NOMO-1 treated with dmso at 0.1 percent for 144 hours (cell line): ENCODE measurements around the gene PLSCR4.
"Not testable (repeated sequence)": the region's sequence is repeated elsewhere in the genome, so short reads cannot be mapped to it uniquely, and the experiment has no call there.

ENCODE experiments used
- DNase-seq: peaks from one replicate; lab custom pipeline; 2025; ENCODE audit not compliant: unreplicated experiment; lab: John Stamatoyannopoulos, UW

The PLSCR4 gene, protein sequence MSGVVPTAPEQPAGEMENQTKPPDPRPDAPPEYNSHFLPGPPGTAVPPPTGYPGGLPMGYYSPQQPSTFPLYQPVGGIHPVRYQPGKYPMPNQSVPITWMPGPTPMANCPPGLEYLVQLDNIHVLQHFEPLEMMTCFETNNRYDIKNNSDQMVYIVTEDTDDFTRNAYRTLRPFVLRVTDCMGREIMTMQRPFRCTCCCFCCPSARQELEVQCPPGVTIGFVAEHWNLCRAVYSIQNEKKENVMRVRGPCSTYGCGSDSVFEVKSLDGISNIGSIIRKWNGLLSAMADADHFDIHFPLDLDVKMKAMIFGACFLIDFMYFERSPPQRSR

DNA sequence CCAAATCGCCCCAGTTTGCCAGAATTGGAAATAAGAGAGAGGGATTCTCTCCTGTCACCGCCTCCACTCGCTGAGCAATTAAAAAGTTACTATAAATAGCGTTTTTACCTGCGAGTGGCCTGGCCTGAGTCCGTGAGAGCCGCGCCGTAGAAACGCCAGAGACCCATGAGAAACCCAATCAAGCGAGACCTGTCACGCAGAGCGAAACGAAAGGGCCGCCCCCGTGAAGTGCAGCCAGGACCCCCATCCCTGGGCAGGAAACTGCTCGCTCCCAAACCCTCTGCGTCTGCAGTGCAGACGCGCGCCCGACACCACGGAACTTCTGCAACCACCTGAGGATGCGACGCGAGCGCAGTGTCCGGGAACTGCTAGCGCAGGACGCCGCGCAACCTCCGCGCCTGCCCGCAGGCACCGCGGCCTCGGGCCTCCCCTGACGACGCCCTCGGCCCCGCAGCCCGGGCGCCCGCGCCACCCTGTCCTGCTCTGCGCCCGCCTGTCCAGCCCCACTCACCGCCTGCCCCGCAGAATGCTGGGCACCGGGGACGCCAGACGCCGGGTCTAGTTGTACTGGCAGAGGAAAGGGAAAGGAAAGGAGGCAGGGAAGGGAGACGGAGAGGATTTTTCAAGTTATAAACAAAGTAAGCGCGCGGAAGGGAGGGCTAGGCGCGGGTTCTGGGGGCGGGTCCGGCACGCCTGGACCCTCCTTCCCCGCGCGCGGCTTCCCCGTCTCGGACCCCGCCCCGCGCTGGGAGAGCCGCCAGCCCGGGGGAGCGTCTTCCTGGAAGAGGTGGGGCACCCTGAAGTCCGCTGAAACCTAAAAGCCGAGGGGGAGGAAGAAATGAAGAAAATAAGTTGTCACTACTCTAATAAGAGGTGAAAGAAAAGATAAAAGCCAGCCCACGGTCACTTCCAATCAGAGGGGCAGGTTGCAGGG, at the start of gene PLSCR4:
Gene PLSCR4 (minus strand): TSS at position 657 of the 934 bp plus-strand sequence. CDS start 29,034 bp downstream, outside the sequence.
- DNase-seq, result no peak

DNA sequence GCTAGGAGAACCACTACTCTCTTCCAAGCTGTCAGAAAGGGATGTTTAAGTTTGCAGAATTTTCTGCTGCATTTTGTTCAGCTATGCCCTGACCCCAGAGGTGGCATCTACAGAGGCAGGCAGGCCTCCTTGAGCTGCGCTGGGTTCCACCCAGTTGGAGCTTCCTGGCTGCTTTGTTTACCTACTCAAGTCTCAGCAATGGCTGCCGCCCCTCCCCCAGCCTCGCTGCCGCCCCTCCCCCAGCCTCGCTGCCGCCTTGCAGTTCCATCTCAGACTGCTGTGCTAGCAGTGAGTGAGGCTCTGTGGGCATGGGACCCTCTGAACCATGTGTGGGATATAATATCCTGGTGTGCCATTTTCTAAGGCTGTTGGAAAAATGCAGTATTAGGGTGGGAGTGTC, 42.5 kb upstream of the PLSCR4 start:
- not testable (repeated sequence) for DNase-seq

DNA sequence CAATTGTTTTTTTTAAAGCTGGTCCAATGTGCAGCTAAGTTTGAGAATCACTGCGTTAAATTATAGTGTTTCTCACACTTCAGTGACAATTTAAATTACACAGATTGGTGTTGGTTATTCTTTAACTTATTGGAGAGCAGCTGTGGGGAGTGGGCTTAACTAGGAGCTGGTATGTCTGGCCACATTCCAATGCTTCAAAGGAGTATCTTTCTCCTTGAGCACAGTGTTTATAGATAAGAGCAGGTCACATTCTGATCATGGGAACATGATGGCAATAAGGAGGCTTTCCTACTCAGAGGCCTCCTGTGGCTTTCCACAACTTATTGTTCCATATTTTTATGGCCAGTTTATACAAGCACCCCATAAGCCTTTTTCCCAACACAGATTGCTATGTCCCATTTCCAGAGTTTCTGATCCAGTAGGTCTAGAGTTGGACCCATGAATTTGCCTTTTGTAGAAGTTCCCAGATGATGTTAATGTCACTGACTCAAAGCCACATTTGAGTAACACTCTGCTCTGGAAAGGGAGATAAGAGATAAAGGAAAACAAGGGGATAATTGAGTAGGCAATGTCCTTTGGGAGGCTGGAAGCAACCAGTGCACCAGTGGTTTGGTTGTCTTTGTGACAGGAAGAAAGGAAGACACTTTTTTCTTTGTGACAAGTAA, 33.0 kb upstream of the PLSCR4 start:
- no peak for DNase-seq

- no peak for DNase-seq
These were observed 30.0 kb upstream of the PLSCR4 start for GRCh38 chr3:146280864-146281263.

DNA sequence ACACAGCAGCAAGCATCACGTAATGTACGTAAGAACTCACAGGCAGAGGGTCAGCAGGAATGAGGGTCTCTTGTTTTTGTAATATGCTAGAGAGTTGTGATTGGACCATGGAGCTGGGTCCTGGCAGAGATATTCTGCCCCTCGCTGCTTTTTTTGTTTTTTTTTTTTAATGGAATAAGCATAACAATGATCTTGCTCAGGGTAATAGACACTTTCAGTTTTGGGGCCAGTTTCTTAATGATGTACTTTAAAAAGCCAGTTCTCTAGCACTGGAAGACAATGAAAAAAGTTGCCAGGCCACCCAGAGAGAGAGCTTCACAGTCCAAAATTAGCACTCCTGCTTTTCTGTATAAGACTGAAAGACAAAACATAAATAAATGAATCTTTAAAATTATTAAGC, 29.0 kb upstream of the PLSCR4 start:
- DNase-seq, result no peak

DNA sequence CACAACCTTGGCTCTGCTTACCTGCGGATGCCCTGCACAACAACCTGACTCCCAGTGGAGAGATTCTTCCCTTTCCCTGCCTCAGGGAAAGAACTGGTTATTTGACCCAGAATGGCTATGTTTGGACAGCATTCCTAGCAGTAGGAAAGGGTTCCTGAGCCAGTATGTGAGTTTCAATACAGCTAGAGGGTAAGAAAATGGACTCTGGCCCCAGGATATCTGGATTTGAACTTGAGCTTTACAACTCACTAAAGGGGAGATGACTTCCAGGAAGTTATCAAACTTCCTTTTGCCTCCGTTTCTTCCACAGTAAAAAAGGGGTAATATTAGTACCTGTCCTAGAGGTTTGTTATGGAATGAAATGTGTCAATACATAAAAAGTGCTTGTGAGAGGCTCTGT, 28.1 kb upstream of the PLSCR4 start:
- DNase-seq, result no peak

DNA sequence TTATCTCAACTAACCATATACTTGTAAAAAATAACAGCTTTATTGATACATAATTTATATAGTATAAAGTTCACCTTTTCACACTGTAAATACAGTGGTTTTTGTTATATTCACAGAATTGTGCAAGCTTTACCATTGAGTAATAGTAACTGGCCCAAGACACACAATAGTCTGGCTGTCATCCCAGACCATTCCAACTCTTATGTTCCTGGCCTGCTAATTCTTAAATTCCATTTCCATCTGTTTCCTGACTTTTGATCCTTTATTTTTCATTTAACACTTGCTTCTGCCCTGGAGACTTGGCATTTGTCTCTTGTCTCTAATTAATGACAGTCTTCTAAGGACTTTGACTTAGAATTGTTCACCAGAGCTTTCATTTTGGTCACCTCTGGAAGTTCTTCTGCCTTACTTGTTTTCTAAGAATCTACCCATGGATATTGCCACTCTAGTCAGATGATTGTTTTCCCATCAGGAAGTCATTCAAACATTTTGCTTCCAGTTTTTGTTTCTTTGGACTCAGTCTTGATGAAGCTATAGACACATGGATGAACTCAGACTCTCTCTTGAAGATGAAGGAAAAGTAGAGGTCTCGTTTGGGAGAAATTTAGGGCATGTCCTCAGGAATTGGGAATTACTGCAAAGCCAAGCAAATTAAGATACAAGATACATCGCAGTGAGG, 27.2 kb upstream of the PLSCR4 start:
- DNase-seq, result no peak

- no peak for DNase-seq
These were observed 24.6 kb upstream of the PLSCR4 start for GRCh38 chr3:146275476-146275875.

DNA sequence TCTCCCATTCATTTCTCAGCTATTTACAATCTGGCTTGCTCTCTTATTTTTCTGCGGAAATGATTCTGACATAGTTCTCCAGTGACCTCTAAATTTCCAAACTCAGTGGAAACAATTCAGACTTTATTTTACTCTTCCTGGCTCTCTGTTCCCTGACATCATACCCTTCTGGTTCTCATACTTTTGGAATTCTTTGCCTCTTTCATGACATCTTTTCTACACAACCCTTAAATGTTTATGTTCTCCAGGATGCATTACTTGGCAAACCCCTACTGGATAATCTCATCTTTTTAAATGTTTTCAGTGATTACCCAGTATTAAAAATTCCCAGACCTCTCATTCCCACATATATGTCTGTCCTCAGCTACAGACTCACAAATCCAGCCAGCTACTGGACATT, 23.9 kb upstream of the PLSCR4 start:
- DNase-seq, result no peak

DNA sequence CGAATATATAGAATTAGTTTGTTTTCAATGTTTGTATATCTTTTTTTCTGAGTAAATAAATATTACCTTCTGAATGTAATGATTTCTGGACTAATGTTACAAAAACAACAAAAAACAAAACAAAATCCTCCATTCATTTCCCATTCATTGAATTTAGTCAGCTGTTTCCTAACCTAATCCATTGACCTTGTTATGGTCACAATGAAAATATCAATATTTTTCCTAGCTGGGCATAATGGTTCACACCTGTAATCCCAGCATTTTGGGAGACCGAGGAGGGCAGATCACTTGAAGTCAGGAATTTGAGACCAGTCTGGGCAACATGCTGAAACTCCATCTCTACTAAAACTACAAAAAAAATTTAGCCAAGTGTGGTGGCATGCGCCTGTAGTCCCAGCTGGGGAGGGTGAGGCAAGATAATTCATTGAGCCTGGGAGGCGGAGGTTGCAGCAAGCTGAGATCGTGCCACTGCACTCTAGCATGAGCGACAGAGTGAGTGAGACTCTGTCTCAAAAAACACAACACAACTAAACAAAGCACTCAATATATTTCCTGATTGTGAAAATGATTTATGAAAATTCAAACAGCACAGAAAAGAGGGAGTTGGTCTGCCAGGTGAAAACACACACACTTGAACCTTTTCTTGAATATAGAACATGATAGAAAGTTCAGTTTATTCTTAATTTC, 23.0 kb upstream of the PLSCR4 start:
- no peak for DNase-seq

DNA sequence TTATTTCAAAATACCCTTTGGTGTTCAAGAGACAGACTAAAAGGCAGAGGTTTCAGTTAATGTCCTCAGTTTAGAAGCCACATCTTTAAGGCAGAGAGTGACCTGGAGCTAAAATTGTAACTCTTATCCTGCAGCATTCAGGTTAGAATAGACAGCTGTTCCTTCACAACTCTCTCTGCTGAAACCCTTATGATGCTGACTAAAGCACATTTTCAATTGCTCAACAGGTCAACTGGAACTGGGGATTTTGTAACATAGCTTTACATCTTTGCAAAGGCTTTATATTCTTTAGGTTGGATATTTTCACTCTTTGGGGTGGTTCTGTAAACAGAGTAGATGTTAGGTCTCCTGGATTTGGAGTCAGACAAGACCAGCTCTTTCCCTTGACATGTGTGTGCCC, 20.3 kb upstream of the PLSCR4 start:
- DNase-seq, result no peak

GRCh38 chr3:146269271-146269670, 18.4 kb upstream of the PLSCR4 start:
- DNase-seq, result no peak

- no peak for DNase-seq
These were observed 17.8 kb upstream of the PLSCR4 start for GRCh38 chr3:146268535-146269219.

GRCh38 chr3:146265720-146266119, 14.8 kb upstream of the PLSCR4 start:
- no peak for DNase-seq

GRCh38 chr3:146262371-146263110, 11.6 kb upstream of the PLSCR4 start:
- DNase-seq, result no peak

DNA sequence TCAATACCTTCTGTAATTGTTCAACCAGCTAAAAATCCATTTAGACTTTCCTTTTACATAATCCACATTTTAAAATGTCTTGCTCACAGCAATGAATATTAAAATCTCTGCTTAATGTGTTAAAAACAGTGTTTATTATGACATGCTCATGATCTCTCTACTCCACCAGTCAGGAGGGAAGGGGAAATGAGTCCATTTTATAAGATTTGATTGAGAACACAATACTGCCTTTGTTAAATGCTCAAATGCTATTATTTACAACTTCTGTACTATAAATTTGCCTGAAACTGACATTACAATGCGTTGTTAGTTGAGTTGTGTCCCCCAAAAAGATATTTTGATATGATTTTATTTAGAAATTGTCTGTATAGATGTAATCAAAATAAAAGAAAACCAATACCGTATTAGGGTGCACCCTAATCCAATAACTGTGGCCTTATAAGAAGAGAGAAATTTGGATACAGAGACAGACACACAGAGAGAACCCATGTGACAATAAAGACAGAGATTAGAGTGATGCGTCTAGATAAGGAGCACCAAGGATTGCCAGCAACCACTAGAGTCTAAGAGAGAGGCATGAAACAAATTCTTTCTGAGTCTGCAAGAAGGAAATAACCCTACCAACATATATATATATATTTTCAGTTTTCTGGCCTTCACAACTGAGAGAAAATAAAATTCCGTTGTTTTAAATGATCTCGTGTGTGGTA, 9.1 kb upstream of the PLSCR4 start:
- no peak for DNase-seq

DNA sequence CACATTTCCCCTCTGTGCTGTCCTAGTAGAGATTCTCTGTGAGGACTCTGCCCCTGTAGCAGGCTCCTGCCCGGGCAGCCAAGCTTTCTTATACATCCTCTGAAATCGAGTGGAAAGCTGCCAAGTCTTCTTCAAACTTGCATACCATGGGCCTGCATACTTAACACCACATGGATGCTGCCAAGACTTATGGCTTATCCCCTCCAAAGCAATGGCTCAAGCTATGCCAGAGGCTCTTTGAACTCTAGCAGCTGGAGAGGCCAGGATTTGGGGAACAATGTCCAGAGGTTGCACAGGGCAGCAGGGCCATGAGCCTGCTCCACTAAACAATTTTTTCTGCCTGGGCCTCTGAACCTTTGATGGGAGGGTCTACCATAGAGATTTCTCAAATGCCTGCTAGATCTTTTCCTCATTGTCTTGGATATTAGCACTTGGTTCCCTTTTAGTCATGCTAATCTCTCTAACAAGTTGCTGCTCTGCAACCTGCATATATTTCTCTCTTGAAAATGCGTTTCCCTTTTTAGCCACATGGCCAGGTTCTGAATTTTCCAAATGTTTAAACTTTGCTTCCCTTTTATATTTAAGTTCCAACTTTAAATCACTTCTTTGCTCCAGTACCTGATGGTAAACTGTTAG, 6.1 kb upstream of the PLSCR4 start:
- DNase-seq, result no peak

DNA sequence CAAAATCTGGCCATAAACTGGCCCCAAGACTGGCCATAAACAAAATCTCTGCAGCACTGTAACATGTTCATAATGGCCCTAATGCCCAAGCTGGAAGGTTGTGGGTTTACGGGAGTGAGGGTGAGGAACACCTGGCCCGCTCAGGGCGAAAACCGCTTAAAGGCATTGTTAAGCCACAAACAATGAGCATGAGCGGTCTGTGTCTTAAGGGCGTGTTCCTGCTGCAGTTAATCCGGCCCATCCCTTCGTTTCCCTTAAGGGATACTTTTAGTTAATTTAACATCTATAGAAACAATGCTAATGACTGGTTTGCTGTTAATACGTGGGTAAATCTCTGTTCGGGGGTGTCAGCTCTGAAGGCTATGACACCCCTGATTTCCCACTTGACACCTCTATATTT, 1.5 kb upstream of the PLSCR4 start:
- not testable (repeated sequence) for DNase-seq
